GM23338 (cell line): Measurements from ENCODE around the gene MAPRE3.

Source experiments
- CREB1 ChIP-seq: fragments of 250-450 bp; sonication (Bioruptor Pico); IDR thresholded peaks from 2 replicates; pipeline ENCODE4 v1.5.0; 2020; ENCODE audit warnings: low read depth, mild to moderate bottlenecking, moderate library complexity
- EZH2 ChIP-seq: fragments of 200-600 bp; sonication (generic); IDR thresholded peaks from one replicate; pipeline ENCODE4 v1.8.0; 2017; ENCODE audit warnings: antibody characterized with exemption, mild to moderate bottlenecking, low read depth; ENCODE audit not compliant: unreplicated experiment
- EZH2phosphoT487 ChIP-seq: fragments of 200-600 bp; sonication (generic); IDR thresholded peaks from one replicate; pipeline ENCODE4 v1.8.1; 2018; ENCODE audit warnings: antibody characterized with exemption; ENCODE audit not compliant: unreplicated experiment
- JUNB ChIP-seq: IDR thresholded peaks from one replicate; pipeline ENCODE4 v1.6.1; 2016; ENCODE audit warnings: antibody characterized with exemption; ENCODE audit not compliant: unreplicated experiment
- NANOG ChIP-seq: IDR thresholded peaks from 2 replicates; pipeline ENCODE4 v1.6.1; 2016; ENCODE audit warnings: antibody characterized with exemption, borderline replicate concordance
- POLR2AphosphoS5 ChIP-seq: IDR thresholded peaks from 2 replicates; pipeline ENCODE4 v1.6.1; 2016; ENCODE audit warnings: antibody characterized with exemption, low read depth
- STAT1 ChIP-seq: IDR thresholded peaks from one replicate; pipeline ENCODE4 v1.6.1; 2016; ENCODE audit warnings: antibody characterized with exemption; ENCODE audit not compliant: unreplicated experiment
- ZNF331 ChIP-seq: fragments of 250-450 bp; sonication (Bioruptor Pico); IDR thresholded peaks from 2 replicates; pipeline ENCODE4 v1.5.0; 2020; ENCODE audit warnings: low read depth, mild to moderate bottlenecking, moderate library complexity
- TF ChIP-seq, protein P1 (sequence below), 2 experiments: fragments of 200-600 bp in 1 of 2; sonication (generic) in 1 of 2; conservative IDR thresholded peaks; 2 replicates each; pipeline versions ENCODE4 v1.5.1 to v1.6.1; 2016 to 2017; ENCODE audit warnings: antibody characterized with exemption in 2 of 2, low read depth in 2 of 2, mild to moderate bottlenecking in 2 of 2, moderate library complexity in 1 of 2
- TF ChIP-seq, protein P2 (sequence below): IDR thresholded peaks from one replicate; pipeline ENCODE4 v1.6.1; 2018; ENCODE audit warnings: antibody characterized with exemption; ENCODE audit not compliant: unreplicated experiment
- TF ChIP-seq, protein P3 (sequence below): IDR thresholded peaks from 2 replicates; pipeline ENCODE4 v1.6.1; 2016; ENCODE audit warnings: antibody characterized with exemption

DNA sequence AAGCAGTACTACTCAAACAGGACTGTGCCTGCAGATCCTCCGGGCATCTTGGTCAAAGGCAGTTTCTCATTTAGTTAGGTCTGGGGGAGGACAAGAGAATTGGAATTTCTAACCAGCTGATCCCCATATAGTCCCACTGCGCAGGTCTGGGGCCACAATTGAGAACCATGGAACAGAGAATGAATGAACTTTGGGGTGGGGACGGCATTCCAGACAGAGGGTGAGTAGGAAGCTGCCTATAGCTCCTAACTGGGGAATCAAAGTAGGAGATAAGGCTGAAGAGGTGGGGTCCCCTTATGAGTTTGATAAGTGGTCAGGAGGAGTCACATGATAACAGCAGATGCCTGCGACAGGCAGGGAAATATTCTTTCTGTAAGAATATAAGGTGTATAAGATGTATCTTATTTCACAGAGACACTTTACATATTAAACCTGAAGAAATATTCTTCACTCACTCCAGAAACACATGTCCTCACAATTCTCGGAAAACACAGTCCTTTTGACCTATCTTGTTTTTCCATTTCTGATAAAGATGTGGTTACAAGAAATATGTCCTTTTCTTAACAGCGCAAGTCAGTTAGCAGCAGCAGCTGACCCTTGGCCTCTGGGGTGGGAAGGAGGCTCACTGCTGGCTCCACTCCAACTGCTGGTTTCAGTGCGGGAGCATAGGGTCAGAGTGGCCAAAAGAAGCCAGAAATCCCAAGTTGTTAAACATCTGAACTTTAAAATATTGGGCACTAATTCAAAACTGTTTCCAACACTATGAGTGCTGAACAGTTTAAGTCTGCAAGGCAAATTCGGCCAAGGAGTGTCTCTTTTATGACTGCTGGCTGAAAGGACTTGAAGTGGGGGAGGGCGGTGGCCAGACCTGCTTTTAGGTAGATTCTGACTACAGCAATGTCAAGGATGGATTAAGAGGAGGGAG lies 49.8 kb downstream of the MAPRE3 start:
- TF ChIP-seq EZH2 (no peak), CREB1 (CRISPR knock-in tag) (no peak), ZNF331 (no peak), POLR2AphosphoS5 (no peak), JUNB (no peak), NANOG (no peak), STAT1 (no peak), EZH2phosphoT487 (no peak)
- TF ChIP-seq, protein P1, sequence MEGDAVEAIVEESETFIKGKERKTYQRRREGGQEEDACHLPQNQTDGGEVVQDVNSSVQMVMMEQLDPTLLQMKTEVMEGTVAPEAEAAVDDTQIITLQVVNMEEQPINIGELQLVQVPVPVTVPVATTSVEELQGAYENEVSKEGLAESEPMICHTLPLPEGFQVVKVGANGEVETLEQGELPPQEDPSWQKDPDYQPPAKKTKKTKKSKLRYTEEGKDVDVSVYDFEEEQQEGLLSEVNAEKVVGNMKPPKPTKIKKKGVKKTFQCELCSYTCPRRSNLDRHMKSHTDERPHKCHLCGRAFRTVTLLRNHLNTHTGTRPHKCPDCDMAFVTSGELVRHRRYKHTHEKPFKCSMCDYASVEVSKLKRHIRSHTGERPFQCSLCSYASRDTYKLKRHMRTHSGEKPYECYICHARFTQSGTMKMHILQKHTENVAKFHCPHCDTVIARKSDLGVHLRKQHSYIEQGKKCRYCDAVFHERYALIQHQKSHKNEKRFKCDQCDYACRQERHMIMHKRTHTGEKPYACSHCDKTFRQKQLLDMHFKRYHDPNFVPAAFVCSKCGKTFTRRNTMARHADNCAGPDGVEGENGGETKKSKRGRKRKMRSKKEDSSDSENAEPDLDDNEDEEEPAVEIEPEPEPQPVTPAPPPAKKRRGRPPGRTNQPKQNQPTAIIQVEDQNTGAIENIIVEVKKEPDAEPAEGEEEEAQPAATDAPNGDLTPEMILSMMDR (conservative IDR thresholded peaks at IDR 0.05; ENCODE audit: low read depth in 2 of 2) = no peak
- TF ChIP-seq, protein P2, sequence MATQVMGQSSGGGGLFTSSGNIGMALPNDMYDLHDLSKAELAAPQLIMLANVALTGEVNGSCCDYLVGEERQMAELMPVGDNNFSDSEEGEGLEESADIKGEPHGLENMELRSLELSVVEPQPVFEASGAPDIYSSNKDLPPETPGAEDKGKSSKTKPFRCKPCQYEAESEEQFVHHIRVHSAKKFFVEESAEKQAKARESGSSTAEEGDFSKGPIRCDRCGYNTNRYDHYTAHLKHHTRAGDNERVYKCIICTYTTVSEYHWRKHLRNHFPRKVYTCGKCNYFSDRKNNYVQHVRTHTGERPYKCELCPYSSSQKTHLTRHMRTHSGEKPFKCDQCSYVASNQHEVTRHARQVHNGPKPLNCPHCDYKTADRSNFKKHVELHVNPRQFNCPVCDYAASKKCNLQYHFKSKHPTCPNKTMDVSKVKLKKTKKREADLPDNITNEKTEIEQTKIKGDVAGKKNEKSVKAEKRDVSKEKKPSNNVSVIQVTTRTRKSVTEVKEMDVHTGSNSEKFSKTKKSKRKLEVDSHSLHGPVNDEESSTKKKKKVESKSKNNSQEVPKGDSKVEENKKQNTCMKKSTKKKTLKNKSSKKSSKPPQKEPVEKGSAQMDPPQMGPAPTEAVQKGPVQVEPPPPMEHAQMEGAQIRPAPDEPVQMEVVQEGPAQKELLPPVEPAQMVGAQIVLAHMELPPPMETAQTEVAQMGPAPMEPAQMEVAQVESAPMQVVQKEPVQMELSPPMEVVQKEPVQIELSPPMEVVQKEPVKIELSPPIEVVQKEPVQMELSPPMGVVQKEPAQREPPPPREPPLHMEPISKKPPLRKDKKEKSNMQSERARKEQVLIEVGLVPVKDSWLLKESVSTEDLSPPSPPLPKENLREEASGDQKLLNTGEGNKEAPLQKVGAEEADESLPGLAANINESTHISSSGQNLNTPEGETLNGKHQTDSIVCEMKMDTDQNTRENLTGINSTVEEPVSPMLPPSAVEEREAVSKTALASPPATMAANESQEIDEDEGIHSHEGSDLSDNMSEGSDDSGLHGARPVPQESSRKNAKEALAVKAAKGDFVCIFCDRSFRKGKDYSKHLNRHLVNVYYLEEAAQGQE = no peak
- TF ChIP-seq, protein P3, sequence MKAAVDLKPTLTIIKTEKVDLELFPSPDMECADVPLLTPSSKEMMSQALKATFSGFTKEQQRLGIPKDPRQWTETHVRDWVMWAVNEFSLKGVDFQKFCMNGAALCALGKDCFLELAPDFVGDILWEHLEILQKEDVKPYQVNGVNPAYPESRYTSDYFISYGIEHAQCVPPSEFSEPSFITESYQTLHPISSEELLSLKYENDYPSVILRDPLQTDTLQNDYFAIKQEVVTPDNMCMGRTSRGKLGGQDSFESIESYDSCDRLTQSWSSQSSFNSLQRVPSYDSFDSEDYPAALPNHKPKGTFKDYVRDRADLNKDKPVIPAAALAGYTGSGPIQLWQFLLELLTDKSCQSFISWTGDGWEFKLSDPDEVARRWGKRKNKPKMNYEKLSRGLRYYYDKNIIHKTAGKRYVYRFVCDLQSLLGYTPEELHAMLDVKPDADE = no peak
